PFSK-1 (cell line): ENCODE measurements around the gene IFNA6.
A peak's percentile ranks its signal among the peaks of the same experiment; 100 is the strongest.

Experiments
- FOXP2 ChIP-seq: optimal IDR thresholded peaks from 2 replicates; pipeline ENCODE3; 2011; ENCODE audit warnings: borderline replicate concordance, control low read depth, inconsistent platforms; ENCODE audit not compliant: insufficient read depth; ENCODE audit errors: extremely low read length, extremely low read depth
- POLR2AphosphoS5 ChIP-seq: IDR thresholded peaks from 2 replicates; pipeline ENCODE4 v1.6.1; 2012; ENCODE audit warnings: low read depth, mild to moderate bottlenecking, control low read depth, low read length, moderate library complexity
- REST ChIP-seq, 2 experiments: IDR thresholded peaks; 2 replicates each; pipeline versions ENCODE4 v1.6.1 to v1.8.0; 2011 to 2012; ENCODE audit warnings: low read depth in 2 of 2, low read length in 2 of 2, control low read depth in 1 of 2, inconsistent platforms in 1 of 2, mild to moderate bottlenecking in 1 of 2, moderate library complexity in 1 of 2; ENCODE audit not compliant: insufficient read depth in 1 of 2
- SIN3A ChIP-seq: IDR thresholded peaks from 2 replicates; pipeline ENCODE4 v1.6.1; 2012; ENCODE audit warnings: mild to moderate bottlenecking, low read length, moderate library complexity, borderline replicate concordance; ENCODE audit not compliant: insufficient read depth
- TAF1 ChIP-seq: IDR thresholded peaks from 2 replicates; pipeline ENCODE4 v1.6.1; 2012; ENCODE audit warnings: low read length, control low read depth, borderline replicate concordance; ENCODE audit not compliant: insufficient read depth

Gene IFNA6

GRCh38 chr9:21357479-21358460 lies 7.1 kb upstream of the IFNA6 start:
- TF ChIP-seq REST (IDR thresholded peaks at IDR 0.05; ENCODE audit: insufficient read depth in 1 of 2, low read depth in 2 of 2, low read length in 2 of 2): no peak
- no peak for TF ChIP-seq TAF1
- no peak for TF ChIP-seq FOXP2
- no peak for TF ChIP-seq POLR2AphosphoS5
- no peak for TF ChIP-seq SIN3A

GRCh38 chr9:21348430-21348970 lies 2.2 kb downstream of the IFNA6 start:
- TF ChIP-seq FOXP2 (no peak), SIN3A (no peak), TAF1 (no peak)

GRCh38 chr9:21340735-21341134 lies 10.0 kb downstream of the IFNA6 start:
- TF ChIP-seq TAF1 (no peak), REST (IDR thresholded peaks at IDR 0.05; ENCODE audit: insufficient read depth in 1 of 2, low read depth in 2 of 2, low read length in 2 of 2) (no peak), FOXP2 (no peak), SIN3A (no peak), POLR2AphosphoS5 (no peak)

- TF ChIP-seq SIN3A (no peak), POLR2AphosphoS5 (no peak), FOXP2 (no peak), REST (IDR thresholded peaks at IDR 0.05; ENCODE audit: insufficient read depth in 1 of 2, low read depth in 2 of 2, low read length in 2 of 2) (no peak), TAF1 (no peak)
Measured at GRCh38 chr9:21336457-21336856, 14.2 kb downstream of the IFNA6 start.

GRCh38 chr9:21334701-21335632 lies 15.7 kb downstream of the IFNA6 start, which contains the start of gene KLHL9:
KLHL9 (minus strand) TSS chr9:21335404; CDS start chr9:21334859, 545 bp downstream.
- TF ChIP-seq POLR2AphosphoS5: peak; percentile 78
- TF ChIP-seq SIN3A: no peak
- no peak for TF ChIP-seq FOXP2
- TF ChIP-seq TAF1: peak; percentile 62; the same call in 1 of the 2 replicates
- no peak for TF ChIP-seq REST (IDR thresholded peaks at IDR 0.05; ENCODE audit: insufficient read depth in 1 of 2, low read depth in 2 of 2, low read length in 2 of 2)
